GM19240 (cell line): ENCODE measurements around the gene E4F1.

ENCODE experiments used
- DNase-seq: peaks from one replicate; pipeline ENCODE4 v3.0.0; 2011; ENCODE audit warnings: low spot score; ENCODE audit not compliant: insufficient read length

E4F1 gene

GRCh38 chr16:2271848-2272461 is 48.6 kb downstream of the E4F1 start:
- DNase-seq = no peak

- no peak for DNase-seq
Observed at GRCh38 chr16:2273484-2273883, 50.1 kb downstream of the E4F1 start.

- no peak for DNase-seq
Observed at GRCh38 chr16:2273931-2274330, 50.5 kb downstream of the E4F1 start.

GRCh38 chr16:2275476-2276367 is 52.3 kb downstream of the E4F1 start:
- no peak for DNase-seq

- no peak for DNase-seq
Observed at GRCh38 chr16:2276368-2277195, 53.2 kb downstream of the E4F1 start.

- no peak for DNase-seq
Observed at GRCh38 chr16:2277466-2278271, 54.3 kb downstream of the E4F1 start.

- DNase-seq = no peak
Observed at GRCh38 chr16:2278272-2278608, 54.8 kb downstream of the E4F1 start.

- no peak for DNase-seq
Observed at GRCh38 chr16:2278956-2279800, 55.8 kb downstream of the E4F1 start.

GRCh38 chr16:2280461-2280860 is 57.1 kb downstream of the E4F1 start:
- no peak for DNase-seq

- DNase-seq = no peak
Observed at GRCh38 chr16:2280981-2281542, 57.7 kb downstream of the E4F1 start.

GRCh38 chr16:2282262-2282661 is 58.9 kb downstream of the E4F1 start:
- no peak for DNase-seq

GRCh38 chr16:2282866-2283555 is 59.6 kb downstream of the E4F1 start:
- DNase-seq = no peak

- DNase-seq = no peak
Observed at GRCh38 chr16:2284001-2284770, 60.8 kb downstream of the E4F1 start.

GRCh38 chr16:2284797-2285576 is 61.6 kb downstream of the E4F1 start:
- DNase-seq = no peak
